A673 (cell line): Measurements from ENCODE around the gene ENOPH1. TPM values are rescaled to one million over a fixed set of nuclear protein-coding genes. Genes with fewer than 3 reads are reported as not detected.

Source experiments
- BruUV-seq: library from RNA; stranded (reverse); fragments of 400-500 nt; replicated peaks from 2 replicates; lab custom pipeline; 2021; lab: Mats Ljungman, UMichigan
- CTCF ChIA-PET: fragments of 300-600 bp; sonication (Branson Sonifier 250); formaldehyde crosslinking; loops from one replicate; lab custom pipeline; 2022; ENCODE audit warnings: antibody characterized with exemption; lab: Charles Lee
- POLR2A ChIA-PET: fragments of 300-600 bp; sonication (Branson Sonifier 250); formaldehyde crosslinking; loops from one replicate; lab custom pipeline; 2022; ENCODE audit warnings: antibody characterized with exemption; ENCODE audit not compliant: low non-redundant PET; lab: Charles Lee
- DNase-seq: peaks from one replicate; pipeline ENCODE4 v3.0.0-alpha.2; 2015; ENCODE audit warnings: low spot score
- H3K27ac ChIP-seq: fragments of 200-600 bp; sonication (generic); 2 replicates; pipeline ENCODE4 v1.5.1; 2016; ENCODE audit warnings: mixed run types, low read depth, mild to moderate bottlenecking, mixed read lengths, antibody characterized with exemption, low read length; ENCODE audit not compliant: poor library complexity, severe bottlenecking
- H3K27me3 ChIP-seq: fragments of 200-600 bp; sonication (generic); replicated peaks from 2 replicates; pipeline ENCODE4 v1.6.1; 2017; ENCODE audit warnings: mixed run types, low read depth, mild to moderate bottlenecking, mixed read lengths, antibody characterized with exemption, low read length; ENCODE audit not compliant: insufficient read depth, poor library complexity
- H3K36me3 ChIP-seq: fragments of 200-600 bp; sonication (generic); 2 replicates; pipeline ENCODE4 v1.6.1; 2016; ENCODE audit warnings: mixed run types, mild to moderate bottlenecking, mixed read lengths, antibody characterized with exemption, low read length; ENCODE audit not compliant: insufficient read depth, poor library complexity, severe bottlenecking
- H3K4me1 ChIP-seq: fragments of 200-600 bp; sonication (generic); 2 replicates; pipeline ENCODE4 v1.6.1; 2017; ENCODE audit warnings: mixed run types, mild to moderate bottlenecking, mixed read lengths, antibody characterized with exemption, low read length; ENCODE audit not compliant: insufficient read depth, poor library complexity, severe bottlenecking
- H3K4me3 ChIP-seq: fragments of 200-600 bp; sonication (generic); 2 replicates; pipeline ENCODE4 v1.5.1; 2016; ENCODE audit warnings: low read depth, mixed run types, mild to moderate bottlenecking, mixed read lengths, low read length; ENCODE audit not compliant: poor library complexity, severe bottlenecking
- H3K9me3 ChIP-seq: fragments of 200-600 bp; sonication (generic); 2 replicates; pipeline ENCODE4 v1.6.1; 2016; ENCODE audit warnings: mixed run types, low read depth, mild to moderate bottlenecking, mixed read lengths, antibody characterized with exemption, low read length; ENCODE audit not compliant: poor library complexity, severe bottlenecking
- EZH2 ChIP-seq: fragments of 200-600 bp; sonication (generic); IDR thresholded peaks from 2 replicates; pipeline ENCODE4 v1.6.1; 2017; ENCODE audit warnings: borderline replicate concordance, low read depth, mild to moderate bottlenecking, mixed read lengths, antibody characterized with exemption, low read length; ENCODE audit not compliant: poor library complexity, severe bottlenecking
- intact Hi-C: fragments of 100-400 bp; cut with micrococcal nuclease; formaldehyde crosslinking; loops from one replicate; pipeline ENCODE4 v1.10.0; 2022; ENCODE audit not compliant: unreplicated experiment
- total RNA-seq: library from RNA; stranded (reverse); gene quantifications from 2 replicates; pipeline ENCODE4 v1.2.3, GENCODE V29; 2021
- TF ChIP-seq, protein P1 (sequence below): fragments of 300-800, 200-600 bp; sonication (generic); conservative IDR thresholded peaks from 2 replicates; pipeline ENCODE4 v1.5.1; 2017; ENCODE audit warnings: low read depth, mild to moderate bottlenecking, antibody characterized with exemption, low read length, moderate library complexity, mixed read lengths

ENOPH1 gene
- total RNA-seq, 1 experiment from 2014 or later: 29.3 TPM

DNA sequence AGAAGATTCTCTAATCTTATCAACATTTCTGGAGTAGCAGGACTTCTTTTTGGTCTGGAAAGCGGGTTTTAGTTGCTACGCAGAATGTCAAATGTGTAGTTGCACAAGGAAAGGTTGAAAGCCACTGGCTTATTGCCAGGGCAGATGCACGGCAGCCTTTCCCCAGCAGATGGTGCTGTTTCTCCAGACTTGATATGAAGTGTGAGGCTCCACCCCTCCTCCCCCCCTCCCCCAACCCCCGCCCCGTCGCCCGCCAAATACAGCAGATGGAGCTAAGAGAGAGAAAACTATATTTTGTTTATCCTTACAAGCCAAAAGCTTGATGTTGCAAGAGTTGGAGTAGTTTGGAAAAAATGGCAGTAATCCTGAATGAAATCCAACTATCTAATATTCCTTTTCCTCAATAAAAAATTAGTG lies 32.0 kb downstream of the ENOPH1 start:
- ChIA-PET POLR2A (no interaction called here), CTCF (interaction anchor here (0.5 to 1.5 kb wide), 15 partner anchors 12 to 1408 kb away, joined by 3 to 13 read pairs (median 5); partner anchors contain the start of gene SEC31A)
- H3K4me1 ChIP-seq: no peaks in the 10 kb centered on the region
- no peaks in the 10 kb centered on the region for H3K9me3 ChIP-seq
- H3K27ac ChIP-seq: no peak overlapping the region
- H3K27me3 ChIP-seq: no peaks in the 10 kb centered on the region
- BruUV-seq: no TSS peak
- peaks cover 5% of the 10 kb centered on the region for H3K36me3 ChIP-seq
- intact Hi-C loops: loop anchor here (5.0 to 10.0 kb wide), 4 partner anchors 275 to 822 kb away; partner anchors contain the start of gene COQ2
- peak; percentile 73 for DNase-seq
- TF ChIP-seq, protein P1, sequence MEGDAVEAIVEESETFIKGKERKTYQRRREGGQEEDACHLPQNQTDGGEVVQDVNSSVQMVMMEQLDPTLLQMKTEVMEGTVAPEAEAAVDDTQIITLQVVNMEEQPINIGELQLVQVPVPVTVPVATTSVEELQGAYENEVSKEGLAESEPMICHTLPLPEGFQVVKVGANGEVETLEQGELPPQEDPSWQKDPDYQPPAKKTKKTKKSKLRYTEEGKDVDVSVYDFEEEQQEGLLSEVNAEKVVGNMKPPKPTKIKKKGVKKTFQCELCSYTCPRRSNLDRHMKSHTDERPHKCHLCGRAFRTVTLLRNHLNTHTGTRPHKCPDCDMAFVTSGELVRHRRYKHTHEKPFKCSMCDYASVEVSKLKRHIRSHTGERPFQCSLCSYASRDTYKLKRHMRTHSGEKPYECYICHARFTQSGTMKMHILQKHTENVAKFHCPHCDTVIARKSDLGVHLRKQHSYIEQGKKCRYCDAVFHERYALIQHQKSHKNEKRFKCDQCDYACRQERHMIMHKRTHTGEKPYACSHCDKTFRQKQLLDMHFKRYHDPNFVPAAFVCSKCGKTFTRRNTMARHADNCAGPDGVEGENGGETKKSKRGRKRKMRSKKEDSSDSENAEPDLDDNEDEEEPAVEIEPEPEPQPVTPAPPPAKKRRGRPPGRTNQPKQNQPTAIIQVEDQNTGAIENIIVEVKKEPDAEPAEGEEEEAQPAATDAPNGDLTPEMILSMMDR: peak; percentile 48
- TF ChIP-seq EZH2: no peak
- no peak overlapping the region for H3K4me3 ChIP-seq

DNA sequence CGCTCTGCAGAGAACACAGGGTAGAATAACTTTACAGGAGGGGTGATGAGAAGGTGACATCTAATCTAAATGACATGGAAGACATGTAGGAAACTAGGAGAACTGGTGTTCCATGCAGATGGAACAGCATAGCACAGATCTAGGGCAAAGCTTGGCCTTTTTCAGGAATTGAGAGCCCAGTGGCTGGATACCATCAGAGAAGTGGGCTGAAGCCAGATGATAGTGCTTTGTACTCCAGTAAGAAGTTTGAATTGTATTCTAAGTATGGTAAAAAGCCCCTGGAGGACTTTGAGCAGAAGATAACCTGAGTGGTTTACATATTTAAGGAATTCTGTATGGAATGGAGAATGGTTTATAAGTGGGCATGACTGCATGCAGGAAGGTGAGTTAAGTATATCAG lies 32.8 kb downstream of the ENOPH1 start:
- BruUV-seq: no TSS peak
- ChIA-PET POLR2A (no interaction called here), CTCF (no interaction called here)
- TF ChIP-seq, protein P1: no peak
- no peak for TF ChIP-seq EZH2
- H3K36me3 ChIP-seq: peaks cover 5% of the 10 kb centered on the region
- no peaks in the 10 kb centered on the region for H3K9me3 ChIP-seq
- no peaks in the 10 kb centered on the region for H3K27me3 ChIP-seq
- no peaks in the 10 kb centered on the region for H3K4me1 ChIP-seq
- H3K4me3 ChIP-seq: no peak overlapping the region
- intact Hi-C loops: loop anchor here (5.0 to 10.0 kb wide), 4 partner anchors 274 to 822 kb away; partner anchors contain the start of gene COQ2
- DNase-seq: no peak
- H3K27ac ChIP-seq: no peak overlapping the region

DNA sequence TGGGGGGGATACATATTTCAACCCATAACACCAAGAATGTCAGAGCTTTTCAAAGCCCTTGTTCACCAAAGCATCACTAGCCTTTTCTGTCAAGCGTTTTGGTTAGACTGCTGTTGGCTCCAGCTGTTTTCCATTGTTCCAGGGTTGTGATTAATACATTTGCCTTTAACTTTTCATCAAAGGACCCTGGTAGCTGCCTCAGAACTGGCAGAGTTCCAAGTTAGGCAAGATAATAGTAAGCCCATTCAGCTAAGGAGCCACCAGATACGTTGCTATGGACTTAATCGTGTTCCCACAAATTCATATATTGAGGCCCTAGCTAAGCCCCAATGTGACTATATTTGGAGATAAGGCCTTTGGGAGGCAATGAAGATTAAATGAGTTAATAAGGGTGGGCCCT lies 37.1 kb downstream of the ENOPH1 start:
- intact Hi-C loops: loop anchor here (10.0 kb wide), 2 partner anchors 337 to 817 kb away; partner anchors contain the start of gene COQ2
- TF ChIP-seq, protein P1: no peak
- TF ChIP-seq EZH2: no peak
- no TSS peak for BruUV-seq
- H3K4me3 ChIP-seq: no peak overlapping the region
- POLR2A ChIA-PET: no interaction called here
- H3K36me3 ChIP-seq: no peaks in the 10 kb centered on the region
- H3K9me3 ChIP-seq: no peaks in the 10 kb centered on the region
- no peaks in the 10 kb centered on the region for H3K27me3 ChIP-seq
- no peak overlapping the region for H3K27ac ChIP-seq
- DNase-seq: peak; percentile 12
- CTCF ChIA-PET: no interaction called here
- H3K4me1 ChIP-seq: no peaks in the 10 kb centered on the region
